Measurements from ENCODE around the gene TNS1. TPM values are rescaled to one million over a fixed set of nuclear protein-coding genes. Genes with fewer than 3 reads are reported as not detected.

The TNS1 gene
- total RNA-seq, 1 donor: 48.9 TPM

GRCh38 chr2:217849154-217849975, 153.4 kb downstream of the TNS1 start:
- Histone ChIP-seq H3K27ac (ENCODE audit: low read depth, low read length) (peak overlapping the region; percentile 54), H3K9me3 (ENCODE audit: low read depth, low read length) (no peaks in the 10 kb centered on the region), H4K20me1 (ENCODE audit: insufficient read depth, low read length) (peaks cover 32% of the 10 kb centered on the region), H3K79me2 (ENCODE audit: insufficient read depth, low read length) (peaks cover 8% of the 10 kb centered on the region), H3K4me1 (ENCODE audit: insufficient read depth, low read length) (peaks cover 44% of the 10 kb centered on the region), H2AFZ (ENCODE audit: low read length) (no peak overlapping the region), H3K4me3 (ENCODE audit: insufficient read depth, low read length) (peak overlapping the region; percentile 7), H3K36me3 (ENCODE audit: insufficient read depth, low read length) (peaks cover 55% of the 10 kb centered on the region), H3K4me2 (ENCODE audit: insufficient read depth, low read length) (peak overlapping the region; percentile 37), H3K27me3 (ENCODE audit: insufficient read depth, low read length) (no peaks in the 10 kb centered on the region)
- DNase-seq (ENCODE audit: insufficient read length, low spot score, missing footprints): peak; percentile 89
- no peak for TF ChIP-seq CTCF (IDR thresholded peaks at IDR 0.05; ENCODE audit: extremely low read depth, low read depth, low read length)

- peaks cover 8% of the 10 kb centered on the region for H3K79me2 ChIP-seq (ENCODE audit: insufficient read depth, low read length)
These were observed 154.3 kb downstream of the TNS1 start for GRCh38 chr2:217848351-217848957.

GRCh38 chr2:217847552-217848350, 155.0 kb downstream of the TNS1 start:
- Histone ChIP-seq H3K4me1 (ENCODE audit: insufficient read depth, low read length) (peaks cover 39% of the 10 kb centered on the region), H3K9me3 (ENCODE audit: low read depth, low read length) (no peaks in the 10 kb centered on the region), H4K20me1 (ENCODE audit: insufficient read depth, low read length) (peaks cover 33% of the 10 kb centered on the region), H2AFZ (ENCODE audit: low read length) (no peak overlapping the region), H3K27me3 (ENCODE audit: insufficient read depth, low read length) (no peaks in the 10 kb centered on the region), H3K27ac (ENCODE audit: low read depth, low read length) (no peak overlapping the region), H3K36me3 (ENCODE audit: insufficient read depth, low read length) (peaks cover 50% of the 10 kb centered on the region), H3K4me3 (ENCODE audit: insufficient read depth, low read length) (no peak overlapping the region), H3K79me2 (ENCODE audit: insufficient read depth, low read length) (peaks cover 8% of the 10 kb centered on the region), H3K4me2 (ENCODE audit: insufficient read depth, low read length) (no peak overlapping the region)
- TF ChIP-seq CTCF (IDR thresholded peaks at IDR 0.05; ENCODE audit: extremely low read depth, low read depth, low read length): no peak
- no peak for DNase-seq (ENCODE audit: insufficient read length, low spot score, missing footprints)

More at GRCh38 chr2:217848351-217848957, 154.3 kb downstream of the TNS1 start:
- H3K27me3 ChIP-seq (ENCODE audit: insufficient read depth, low read length): no peaks in the 10 kb centered on the region
- H3K4me1 ChIP-seq (ENCODE audit: insufficient read depth, low read length): peaks cover 41% of the 10 kb centered on the region
- peaks cover 32% of the 10 kb centered on the region for H4K20me1 ChIP-seq (ENCODE audit: insufficient read depth, low read length)
- H3K36me3 ChIP-seq (ENCODE audit: insufficient read depth, low read length): peaks cover 49% of the 10 kb centered on the region
- TF ChIP-seq CTCF (IDR thresholded peaks at IDR 0.05; ENCODE audit: extremely low read depth, low read depth, low read length): no peak
- no peak for DNase-seq (ENCODE audit: insufficient read length, low spot score, missing footprints)
- no peaks in the 10 kb centered on the region for H3K9me3 ChIP-seq (ENCODE audit: low read depth, low read length)
- no peak overlapping the region for H3K27ac ChIP-seq (ENCODE audit: low read depth, low read length)
- no peak overlapping the region for H3K4me3 ChIP-seq (ENCODE audit: insufficient read depth, low read length)
- no peak overlapping the region for H3K4me2 ChIP-seq (ENCODE audit: insufficient read depth, low read length)
- no peak overlapping the region for H2AFZ ChIP-seq (ENCODE audit: low read length)
